Cardiac fibroblast (primary cell): ENCODE results near the gene SDCCAG8.

ENCODE experiments used
- DNase-seq, 2 donors: peaks; one replicate each; pipeline versions ENCODE4 v3.0.0 to v3.0.0-alpha.2; 2010; ENCODE audit warnings: low read depth in 2 of 2
- H3K4me3 ChIP-seq, 2 donors: replicated peaks in 1 of 2; 1 replicate in 1 of 2; 2 replicates in 1 of 2; pipeline ENCODE4 v1.5.1; 2011; ENCODE audit warnings: low read depth in 2 of 2, low read length in 2 of 2, mild to moderate bottlenecking in 2 of 2, moderate library complexity in 1 of 2
- TF ChIP-seq, protein P1 (sequence below): IDR thresholded peaks from one replicate; pipeline ENCODE4 v1.5.1; 2011; ENCODE audit warnings: low read depth, mild to moderate bottlenecking, low read length, inconsistent platforms

Gene SDCCAG8

GRCh38 chr1:243260221-243260880 is 4.5 kb downstream of the SDCCAG8 start:
- TF ChIP-seq, protein P1, sequence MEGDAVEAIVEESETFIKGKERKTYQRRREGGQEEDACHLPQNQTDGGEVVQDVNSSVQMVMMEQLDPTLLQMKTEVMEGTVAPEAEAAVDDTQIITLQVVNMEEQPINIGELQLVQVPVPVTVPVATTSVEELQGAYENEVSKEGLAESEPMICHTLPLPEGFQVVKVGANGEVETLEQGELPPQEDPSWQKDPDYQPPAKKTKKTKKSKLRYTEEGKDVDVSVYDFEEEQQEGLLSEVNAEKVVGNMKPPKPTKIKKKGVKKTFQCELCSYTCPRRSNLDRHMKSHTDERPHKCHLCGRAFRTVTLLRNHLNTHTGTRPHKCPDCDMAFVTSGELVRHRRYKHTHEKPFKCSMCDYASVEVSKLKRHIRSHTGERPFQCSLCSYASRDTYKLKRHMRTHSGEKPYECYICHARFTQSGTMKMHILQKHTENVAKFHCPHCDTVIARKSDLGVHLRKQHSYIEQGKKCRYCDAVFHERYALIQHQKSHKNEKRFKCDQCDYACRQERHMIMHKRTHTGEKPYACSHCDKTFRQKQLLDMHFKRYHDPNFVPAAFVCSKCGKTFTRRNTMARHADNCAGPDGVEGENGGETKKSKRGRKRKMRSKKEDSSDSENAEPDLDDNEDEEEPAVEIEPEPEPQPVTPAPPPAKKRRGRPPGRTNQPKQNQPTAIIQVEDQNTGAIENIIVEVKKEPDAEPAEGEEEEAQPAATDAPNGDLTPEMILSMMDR, result no peak
- no peak for DNase-seq

DNA sequence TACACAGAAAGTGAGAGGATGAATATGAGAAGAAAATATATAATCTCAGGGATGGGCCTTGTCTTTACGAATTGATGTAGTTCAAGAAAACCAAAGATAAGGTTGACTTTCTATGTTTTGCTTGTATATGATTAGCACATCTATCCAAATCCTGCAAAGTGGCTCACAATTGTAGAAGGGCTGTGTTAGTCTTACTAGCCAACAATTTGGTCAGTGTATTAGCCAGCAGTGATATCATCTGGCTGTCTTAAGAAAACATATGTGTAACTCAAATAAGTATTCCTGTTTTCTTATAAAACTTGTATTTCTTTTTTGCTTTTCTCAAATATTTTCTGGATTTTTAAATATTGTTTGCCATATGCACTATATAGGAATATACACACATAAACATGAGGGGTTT is 5.5 kb downstream of the SDCCAG8 start:
- TF ChIP-seq, protein P1, result no peak
- H3K4me3 ChIP-seq, result no peak overlapping the region
- peak in 1 of 2 donors; percentile 76 for DNase-seq

More at GRCh38 chr1:243260221-243260880, 4.5 kb downstream of the SDCCAG8 start:
- H3K4me3 ChIP-seq, result no peak overlapping the region

DNA sequence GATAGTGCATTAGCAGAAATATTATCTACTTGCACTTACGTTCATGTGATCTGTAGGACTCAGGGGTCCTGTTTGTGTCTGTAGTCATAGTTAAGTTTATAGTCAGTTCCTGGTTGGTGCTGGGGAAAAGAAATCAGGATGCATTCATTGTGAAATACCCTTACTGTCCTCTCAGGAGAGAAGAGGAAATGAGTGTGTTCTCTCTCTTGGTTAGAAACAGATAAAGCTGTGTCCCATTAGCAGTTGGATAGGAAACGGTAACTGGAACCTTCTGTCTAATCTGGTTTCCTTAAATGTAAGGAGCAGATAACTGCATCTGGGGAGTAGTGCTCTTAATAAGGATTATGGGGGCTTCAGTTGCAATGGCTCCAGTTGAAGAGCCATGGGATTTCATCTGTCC is 8.9 kb downstream of the SDCCAG8 start:
- peak; percentile 78 to 93 for DNase-seq
- TF ChIP-seq, protein P1, result no peak
- H3K4me3 ChIP-seq, result no peak overlapping the region

- DNase-seq, result peak in 1 of 2 donors; percentile 51
- H3K4me3 ChIP-seq, result no peak overlapping the region
- TF ChIP-seq, protein P1, result no peak
Observed at GRCh38 chr1:243266231-243266630, 10.4 kb downstream of the SDCCAG8 start.

- TF ChIP-seq, protein P1, result no peak
- DNase-seq, result peak; percentile 52 to 58
- no peak overlapping the region for H3K4me3 ChIP-seq
Observed at GRCh38 chr1:243267471-243267880, 11.6 kb downstream of the SDCCAG8 start.

DNA sequence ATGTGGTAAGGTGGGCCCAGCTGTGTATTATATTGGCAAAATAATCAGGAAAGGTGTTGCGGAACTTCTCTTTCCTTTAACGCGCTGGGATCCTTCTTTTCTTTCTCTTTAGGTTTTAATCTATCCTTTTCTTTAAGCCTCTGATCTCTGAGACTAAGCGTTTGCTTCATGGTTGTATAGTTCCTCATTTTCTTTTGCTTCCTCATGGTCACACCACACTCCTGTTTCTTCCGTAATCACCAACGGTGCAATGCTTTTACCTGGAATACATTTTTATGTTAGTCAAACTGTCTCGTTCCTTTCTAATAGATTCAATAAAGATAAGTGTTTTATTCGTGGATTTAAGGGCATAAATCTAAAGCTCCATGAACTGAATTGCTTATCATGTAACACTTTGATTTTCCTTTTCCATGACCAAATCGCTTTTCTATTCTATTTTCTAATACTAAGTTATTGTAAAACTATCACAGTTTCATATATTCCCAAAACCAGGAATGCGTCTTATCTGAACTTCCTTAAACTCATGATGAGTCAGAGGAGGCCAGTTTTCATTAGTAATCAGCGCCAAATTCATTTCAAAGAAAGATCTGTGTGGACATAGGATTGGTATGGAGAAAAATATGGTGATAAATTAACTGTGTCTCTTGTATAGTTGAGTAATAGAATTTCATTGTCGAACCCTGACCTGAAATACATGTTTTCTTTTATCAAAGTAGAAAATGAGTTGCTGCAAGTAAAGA is 12.2 kb downstream of the SDCCAG8 start:
- TF ChIP-seq, protein P1, result no peak
- DNase-seq, result peak; percentile 81 to 90
- H3K4me3 ChIP-seq, result peak overlapping the region in 1 of 2 donors; percentile 22
